Loucy (cell line): ENCODE data around the gene EGR2.

ENCODE experiments used
- H2AFZ ChIP-seq: fragments of 200-600 bp; sonication (generic); 2 replicates; pipeline ENCODE4 v1.6.0; 2016; ENCODE audit warnings: antibody characterized with exemption, mild to moderate bottlenecking, low read length, moderate library complexity
- H3F3A ChIP-seq: fragments of 200-600 bp; 2 replicates; pipeline ENCODE4 v1.6.0; 2016; ENCODE audit warnings: antibody characterized with exemption, low read depth, mild to moderate bottlenecking
- H3K27me3 ChIP-seq: fragments of 200-600 bp; sonication (generic); 2 replicates; pipeline ENCODE4 v1.6.1; 2014; ENCODE audit warnings: low read length, mild to moderate bottlenecking; ENCODE audit not compliant: insufficient read depth, poor library complexity, severe bottlenecking
- H3K36me3 ChIP-seq: fragments of 200-600 bp; sonication (generic); 2 replicates; pipeline ENCODE4 v1.6.1; 2016; ENCODE audit warnings: low read length; ENCODE audit not compliant: insufficient read depth
- H3K4me1 ChIP-seq: fragments of 200-600 bp; sonication (generic); 2 replicates; pipeline ENCODE4 v1.5.1; 2014; ENCODE audit warnings: low read length, mild to moderate bottlenecking; ENCODE audit not compliant: insufficient read depth, poor library complexity, severe bottlenecking
- H3K4me2 ChIP-seq: fragments of 200-600 bp; sonication (generic); 2 replicates; pipeline ENCODE4 v1.6.0; 2014; ENCODE audit warnings: antibody characterized with exemption, low read length, low read depth, mild to moderate bottlenecking; ENCODE audit not compliant: poor library complexity, severe bottlenecking
- H3K4me3 ChIP-seq: fragments of 200-600 bp; sonication (generic); 2 replicates; pipeline ENCODE4 v1.5.1; 2014; ENCODE audit warnings: low read length, mild to moderate bottlenecking, mixed read lengths; ENCODE audit not compliant: poor library complexity, severe bottlenecking
- H3K79me2 ChIP-seq: fragments of 200-600 bp; sonication (generic); 2 replicates; pipeline ENCODE4 v1.6.1; 2014; ENCODE audit warnings: low read length; ENCODE audit not compliant: insufficient read depth
- H3K9ac ChIP-seq: fragments of 200-600 bp; sonication (generic); 2 replicates; pipeline ENCODE4 v1.6.0; 2014; ENCODE audit warnings: mild to moderate bottlenecking, low read depth, low read length, moderate library complexity; ENCODE audit not compliant: poor library complexity, severe bottlenecking
- H3K9me2 ChIP-seq: fragments of 200-600 bp; sonication (generic); replicated peaks from 2 replicates; pipeline ENCODE4 v1.6.1; 2016; ENCODE audit warnings: low read depth, low read length, mixed read lengths
- H3K9me3 ChIP-seq: fragments of 200-600 bp; sonication (generic); 2 replicates; pipeline ENCODE4 v1.6.1; 2014; ENCODE audit warnings: mild to moderate bottlenecking, antibody characterized with exemption, low read length, low read depth; ENCODE audit not compliant: insufficient read depth
- H4K20me1 ChIP-seq: fragments of 200-600 bp; sonication (generic); 2 replicates; pipeline ENCODE4 v1.6.0; 2014; ENCODE audit warnings: antibody characterized with exemption, low read length, mild to moderate bottlenecking; ENCODE audit not compliant: insufficient read depth, poor library complexity, severe bottlenecking
- EZH2phosphoT487 ChIP-seq: fragments of 200-600 bp; IDR thresholded peaks from 2 replicates; pipeline ENCODE4 v1.6.1; 2018; ENCODE audit warnings: antibody characterized with exemption, mild to moderate bottlenecking, moderate library complexity, borderline replicate concordance
- TF ChIP-seq, protein P1 (sequence below): fragments of 200-600 bp; sonication (generic); conservative IDR thresholded peaks from 2 replicates; pipeline ENCODE4 v1.5.1; 2014; ENCODE audit warnings: mild to moderate bottlenecking, antibody characterized with exemption, low read length

The EGR2 gene

DNA sequence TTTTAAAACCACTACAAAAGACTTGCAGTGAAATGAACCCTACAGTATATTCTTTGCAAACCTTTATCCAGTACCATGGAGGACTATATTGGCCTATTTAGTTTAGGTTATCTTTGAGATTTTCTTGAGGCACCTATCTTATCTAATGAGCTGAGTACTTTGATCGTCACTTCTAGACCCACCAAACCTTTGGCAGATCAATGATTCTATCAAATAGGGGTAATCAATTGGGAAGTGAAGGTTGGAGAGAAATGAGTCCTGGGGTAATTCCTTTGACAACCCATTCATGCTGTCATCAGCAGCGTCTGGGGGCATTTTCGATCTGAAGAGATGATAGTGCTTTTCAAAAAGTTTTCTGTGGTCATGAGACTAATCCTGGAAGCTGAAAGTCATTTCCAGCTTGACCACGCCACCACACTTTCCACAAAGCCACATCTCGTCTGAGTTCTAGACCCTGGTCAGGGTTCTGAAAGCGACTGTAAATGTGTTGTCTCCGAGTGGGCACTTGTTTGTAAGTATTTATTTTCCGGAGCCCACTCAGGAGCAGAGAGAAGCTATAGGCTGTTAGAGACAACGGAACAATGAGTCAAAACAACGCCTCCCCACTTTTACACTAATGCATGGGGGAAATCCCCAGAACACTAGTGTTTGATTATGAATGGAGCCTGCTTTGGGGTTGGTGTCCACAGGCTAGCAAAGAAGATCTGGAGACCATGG, 4.8 kb downstream of the EGR2 start:
- H4K20me1 ChIP-seq: peaks cover 37% of the 10 kb centered on the region
- H3K9me2 ChIP-seq: no peaks in the 10 kb centered on the region
- no peaks in the 10 kb centered on the region for H3K27me3 ChIP-seq
- H3K4me1 ChIP-seq: peaks cover 31% of the 10 kb centered on the region
- no peak overlapping the region for H3K9ac ChIP-seq
- no peak overlapping the region for H3K4me2 ChIP-seq
- H3K9me3 ChIP-seq: no peaks in the 10 kb centered on the region
- no peak overlapping the region for H2AFZ ChIP-seq
- H3K79me2 ChIP-seq: peaks cover 28% of the 10 kb centered on the region
- no peak overlapping the region for H3K4me3 ChIP-seq
- H3K36me3 ChIP-seq: no peaks in the 10 kb centered on the region
- no peaks in the 10 kb centered on the region for H3F3A ChIP-seq
- TF ChIP-seq EZH2phosphoT487: no peak
- TF ChIP-seq, protein P1, sequence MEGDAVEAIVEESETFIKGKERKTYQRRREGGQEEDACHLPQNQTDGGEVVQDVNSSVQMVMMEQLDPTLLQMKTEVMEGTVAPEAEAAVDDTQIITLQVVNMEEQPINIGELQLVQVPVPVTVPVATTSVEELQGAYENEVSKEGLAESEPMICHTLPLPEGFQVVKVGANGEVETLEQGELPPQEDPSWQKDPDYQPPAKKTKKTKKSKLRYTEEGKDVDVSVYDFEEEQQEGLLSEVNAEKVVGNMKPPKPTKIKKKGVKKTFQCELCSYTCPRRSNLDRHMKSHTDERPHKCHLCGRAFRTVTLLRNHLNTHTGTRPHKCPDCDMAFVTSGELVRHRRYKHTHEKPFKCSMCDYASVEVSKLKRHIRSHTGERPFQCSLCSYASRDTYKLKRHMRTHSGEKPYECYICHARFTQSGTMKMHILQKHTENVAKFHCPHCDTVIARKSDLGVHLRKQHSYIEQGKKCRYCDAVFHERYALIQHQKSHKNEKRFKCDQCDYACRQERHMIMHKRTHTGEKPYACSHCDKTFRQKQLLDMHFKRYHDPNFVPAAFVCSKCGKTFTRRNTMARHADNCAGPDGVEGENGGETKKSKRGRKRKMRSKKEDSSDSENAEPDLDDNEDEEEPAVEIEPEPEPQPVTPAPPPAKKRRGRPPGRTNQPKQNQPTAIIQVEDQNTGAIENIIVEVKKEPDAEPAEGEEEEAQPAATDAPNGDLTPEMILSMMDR: no peak

GRCh38 chr10:62810156-62810902, 5.8 kb downstream of the EGR2 start:
- no peaks in the 10 kb centered on the region for H3K36me3 ChIP-seq
- no peaks in the 10 kb centered on the region for H3K27me3 ChIP-seq
- peaks cover 38% of the 10 kb centered on the region for H3K79me2 ChIP-seq
- no peak overlapping the region for H2AFZ ChIP-seq
- H3K9me3 ChIP-seq: no peaks in the 10 kb centered on the region
- no peak overlapping the region for H3K4me2 ChIP-seq
- H3K4me1 ChIP-seq: peaks cover 30% of the 10 kb centered on the region
- no peaks in the 10 kb centered on the region for H3K9me2 ChIP-seq
- no peak overlapping the region for H3K9ac ChIP-seq
- no peaks in the 10 kb centered on the region for H3F3A ChIP-seq
- no peak overlapping the region for H3K4me3 ChIP-seq
- H4K20me1 ChIP-seq: peaks cover 47% of the 10 kb centered on the region
- TF ChIP-seq EZH2phosphoT487: no peak
- TF ChIP-seq, protein P1: no peak

DNA sequence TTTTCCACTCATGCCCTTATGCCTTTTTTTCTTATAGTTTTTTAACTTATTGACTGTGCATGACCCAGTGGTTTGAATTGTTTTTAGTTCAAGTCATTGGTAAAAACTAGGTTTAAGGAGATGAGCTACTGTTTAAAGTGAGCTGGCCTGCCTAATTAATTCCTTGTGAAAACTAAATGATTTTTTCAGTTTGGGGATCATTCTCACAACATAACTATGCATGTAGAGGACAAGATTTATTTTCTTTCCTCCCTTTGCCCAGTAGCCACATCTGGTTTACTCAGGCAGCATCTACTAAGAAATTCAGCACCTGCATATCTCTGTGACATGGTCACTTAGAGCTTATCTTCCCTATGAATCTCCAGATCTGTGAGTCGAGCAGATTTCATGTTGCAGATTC, 9.9 kb downstream of the EGR2 start:
- Histone ChIP-seq H3K4me3 (peak overlapping the region; percentile 82), H3K9ac (peak overlapping the region; percentile 85), H3F3A (no peaks in the 10 kb centered on the region), H3K9me3 (no peaks in the 10 kb centered on the region), H4K20me1 (peaks cover 51% of the 10 kb centered on the region), H2AFZ (no peak overlapping the region), H3K4me2 (peak overlapping the region; percentile 98), H3K36me3 (no peaks in the 10 kb centered on the region), H3K9me2 (no peaks in the 10 kb centered on the region), H3K27me3 (peaks cover 10% of the 10 kb centered on the region), H3K4me1 (peaks cover 35% of the 10 kb centered on the region), H3K79me2 (peaks cover 42% of the 10 kb centered on the region)
- TF ChIP-seq, protein P1: no peak
- TF ChIP-seq EZH2phosphoT487: no peak
